Stomach (tissue), 4 donors: ENCODE data around the gene TMEM106C.

Source experiments
- EP300 ChIP-seq: sonication (generic); formaldehyde crosslinking; IDR thresholded peaks from one replicate; pipeline ENCODE4 v1.6.1; 2017; ENCODE audit warnings: antibody characterized with exemption
- POLR2A ChIP-seq, 4 donors: fragments of 450-650 bp; IDR thresholded peaks; one replicate each; pipeline ENCODE4 v1.6.1; 2016; ENCODE audit warnings: antibody characterized with exemption in 4 of 4, control low read depth in 2 of 4, mild to moderate bottlenecking in 1 of 4, moderate library complexity in 1 of 4
- POLR2AphosphoS5 ChIP-seq, 3 donors: sonication (generic); formaldehyde crosslinking; IDR thresholded peaks; one replicate each; pipeline ENCODE4 v1.6.1; 2016; ENCODE audit warnings: antibody characterized with exemption in 3 of 3
- TF ChIP-seq, protein P1 (sequence below), 7 experiments: fragments of 450-650 bp in 4 of 7; fragments of 200-600 bp in 3 of 7; sonication (generic) in 3 of 7; IDR thresholded peaks; one replicate each; pipeline ENCODE4 v1.5.1; 2016 to 2019; ENCODE audit warnings: antibody characterized with exemption in 7 of 7, control low read depth in 2 of 7, mild to moderate bottlenecking in 1 of 7

DNA sequence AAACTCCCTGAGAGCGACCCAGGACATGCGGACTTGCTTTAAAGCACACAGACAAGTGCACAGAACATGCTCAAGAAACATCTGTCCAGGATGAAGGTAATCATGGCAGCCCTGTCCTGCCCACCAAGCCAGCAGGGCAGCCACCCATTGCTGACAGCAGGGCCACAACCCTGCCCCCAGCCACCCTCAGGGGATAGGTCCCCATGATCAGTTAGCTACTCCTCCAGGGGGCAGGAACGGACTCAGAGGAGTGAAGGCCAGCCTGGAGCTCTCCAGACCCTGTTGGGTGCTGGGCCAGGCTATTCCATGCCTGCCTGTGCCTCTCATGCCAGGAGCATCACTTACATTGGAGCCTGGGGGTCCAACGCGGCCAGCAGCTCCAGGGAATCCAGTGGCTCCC, 15.8 kb downstream of the TMEM106C start:
- TF ChIP-seq POLR2A (IDR thresholded peaks at IDR 0.05) (no peak), POLR2AphosphoS5 (IDR thresholded peaks at IDR 0.05) (no peak), EP300 (no peak)
- TF ChIP-seq, protein P1, sequence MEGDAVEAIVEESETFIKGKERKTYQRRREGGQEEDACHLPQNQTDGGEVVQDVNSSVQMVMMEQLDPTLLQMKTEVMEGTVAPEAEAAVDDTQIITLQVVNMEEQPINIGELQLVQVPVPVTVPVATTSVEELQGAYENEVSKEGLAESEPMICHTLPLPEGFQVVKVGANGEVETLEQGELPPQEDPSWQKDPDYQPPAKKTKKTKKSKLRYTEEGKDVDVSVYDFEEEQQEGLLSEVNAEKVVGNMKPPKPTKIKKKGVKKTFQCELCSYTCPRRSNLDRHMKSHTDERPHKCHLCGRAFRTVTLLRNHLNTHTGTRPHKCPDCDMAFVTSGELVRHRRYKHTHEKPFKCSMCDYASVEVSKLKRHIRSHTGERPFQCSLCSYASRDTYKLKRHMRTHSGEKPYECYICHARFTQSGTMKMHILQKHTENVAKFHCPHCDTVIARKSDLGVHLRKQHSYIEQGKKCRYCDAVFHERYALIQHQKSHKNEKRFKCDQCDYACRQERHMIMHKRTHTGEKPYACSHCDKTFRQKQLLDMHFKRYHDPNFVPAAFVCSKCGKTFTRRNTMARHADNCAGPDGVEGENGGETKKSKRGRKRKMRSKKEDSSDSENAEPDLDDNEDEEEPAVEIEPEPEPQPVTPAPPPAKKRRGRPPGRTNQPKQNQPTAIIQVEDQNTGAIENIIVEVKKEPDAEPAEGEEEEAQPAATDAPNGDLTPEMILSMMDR (IDR thresholded peaks at IDR 0.05), result no peak
